ENCODE measurements around the gene OAF. TPM values are rescaled to one million over a fixed set of nuclear protein-coding genes. Genes with fewer than 3 reads are reported as not detected.

OAF gene
- total RNA-seq, 2 experiments from 2014 or later: 3.1 to 3.2 TPM

DNA sequence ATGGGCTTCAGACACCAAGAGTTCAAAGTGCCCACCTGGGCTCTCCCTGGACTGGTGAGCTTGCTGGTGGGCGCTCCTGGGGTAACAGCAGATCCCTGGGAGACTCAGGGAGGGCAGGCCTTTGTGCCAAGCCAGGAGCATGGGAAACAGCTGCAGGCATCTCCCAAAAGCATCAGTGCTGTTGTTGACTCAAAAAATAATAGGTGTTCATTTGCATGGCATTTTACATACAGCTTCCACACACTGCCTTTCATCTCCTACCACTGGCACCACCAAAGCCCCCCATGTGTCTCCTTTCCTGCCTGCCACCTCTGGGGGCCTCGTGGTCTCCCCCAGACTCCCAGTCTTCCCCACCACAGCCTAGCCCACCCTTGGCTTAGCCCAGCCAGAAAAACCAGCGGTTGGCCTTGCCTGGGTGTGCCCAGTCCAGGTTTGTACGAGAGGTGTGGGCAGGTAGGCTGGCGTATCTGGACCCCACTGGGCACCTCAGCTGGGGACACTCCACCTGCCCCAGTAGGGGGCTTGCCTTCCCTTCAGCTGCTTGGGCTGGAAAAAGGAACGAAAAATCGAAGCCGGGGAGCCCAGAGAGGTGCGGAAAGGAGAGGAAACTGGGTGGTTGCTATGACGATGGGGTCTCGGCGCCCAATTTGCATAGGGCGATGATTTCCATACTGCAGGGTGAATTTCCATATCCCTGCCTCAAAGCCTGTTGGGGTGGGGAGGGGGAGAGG lies 44.1 kb downstream of the OAF start:
- no peak overlapping the region for H3K27ac Mint-ChIP-seq
- peaks cover 20 to 41% of the 10 kb centered on the region in 2 experiments for H3K27me3 ChIP-seq (ENCODE audit: control insufficient read depth in 1 of 2, insufficient read depth in 2 of 2, low read length in 2 of 2)
- ATAC-seq (ENCODE audit: poor library complexity): no peak

DNA sequence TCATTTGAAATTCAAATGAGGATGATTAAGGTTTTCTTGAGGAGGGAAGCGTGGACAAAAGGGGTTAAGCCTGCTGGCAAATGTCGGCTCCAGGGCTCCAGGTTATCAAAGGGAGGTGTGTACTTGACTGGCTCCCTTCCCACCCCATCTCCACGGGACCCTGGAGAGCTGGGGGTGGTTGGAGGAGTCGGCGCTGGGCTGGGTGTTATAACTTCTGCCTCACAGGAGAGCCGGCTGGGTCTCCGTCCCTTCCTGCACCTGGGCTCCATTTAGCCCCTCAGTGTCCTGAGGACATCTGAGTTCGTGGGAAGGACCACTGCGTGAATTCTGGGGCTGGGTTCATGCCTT lies 44.7 kb downstream of the OAF start:
- POLR2A ChIA-PET: no interaction called here
- Mint-ChIP-seq H3K9me3 (no peaks in the 10 kb centered on the region), H3K4me3 (no peak overlapping the region), H3K4me1 (ENCODE audit: low read depth) (no peaks in the 10 kb centered on the region), H3K36me3 (ENCODE audit: low read depth) (no peaks in the 10 kb centered on the region), H3K27me3 (peaks cover 72% of the 10 kb centered on the region), H3K27ac (no peak overlapping the region)
- Histone ChIP-seq H3K9me3 (ENCODE audit: control insufficient read depth in 1 of 2, insufficient read depth in 1 of 2, low read length in 2 of 2) (no peaks in the 10 kb centered on the region), H3K4me3 (ENCODE audit: low read length) (no peak overlapping the region), H3K27ac (ENCODE audit: low read depth in 1 of 2, low read length in 2 of 2) (no peak overlapping the region), H3K27me3 (ENCODE audit: control insufficient read depth in 1 of 2, insufficient read depth in 2 of 2, low read length in 2 of 2) (peaks cover 19 to 44% of the 10 kb centered on the region in 2 experiments), H3K4me1 (ENCODE audit: insufficient read depth, low read length) (no peaks in the 10 kb centered on the region), H3K36me3 (ENCODE audit: insufficient read depth, low read length) (no peaks in the 10 kb centered on the region)
- intact Hi-C loops (cut with DNase I, micrococcal nuclease): no loop called here
- no peak for ATAC-seq (ENCODE audit: poor library complexity)
- CTCF ChIA-PET: no interaction called here
- no peak for DNase-seq
- TF ChIP-seq, protein P1, sequence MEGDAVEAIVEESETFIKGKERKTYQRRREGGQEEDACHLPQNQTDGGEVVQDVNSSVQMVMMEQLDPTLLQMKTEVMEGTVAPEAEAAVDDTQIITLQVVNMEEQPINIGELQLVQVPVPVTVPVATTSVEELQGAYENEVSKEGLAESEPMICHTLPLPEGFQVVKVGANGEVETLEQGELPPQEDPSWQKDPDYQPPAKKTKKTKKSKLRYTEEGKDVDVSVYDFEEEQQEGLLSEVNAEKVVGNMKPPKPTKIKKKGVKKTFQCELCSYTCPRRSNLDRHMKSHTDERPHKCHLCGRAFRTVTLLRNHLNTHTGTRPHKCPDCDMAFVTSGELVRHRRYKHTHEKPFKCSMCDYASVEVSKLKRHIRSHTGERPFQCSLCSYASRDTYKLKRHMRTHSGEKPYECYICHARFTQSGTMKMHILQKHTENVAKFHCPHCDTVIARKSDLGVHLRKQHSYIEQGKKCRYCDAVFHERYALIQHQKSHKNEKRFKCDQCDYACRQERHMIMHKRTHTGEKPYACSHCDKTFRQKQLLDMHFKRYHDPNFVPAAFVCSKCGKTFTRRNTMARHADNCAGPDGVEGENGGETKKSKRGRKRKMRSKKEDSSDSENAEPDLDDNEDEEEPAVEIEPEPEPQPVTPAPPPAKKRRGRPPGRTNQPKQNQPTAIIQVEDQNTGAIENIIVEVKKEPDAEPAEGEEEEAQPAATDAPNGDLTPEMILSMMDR (IDR thresholded peaks at IDR 0.05): no peak

More for the DNA sequence above, 44.1 kb downstream of the OAF start:
- TF ChIP-seq, protein P1 (IDR thresholded peaks at IDR 0.05): no peak
- no peak overlapping the region for H3K27ac ChIP-seq (ENCODE audit: low read depth in 1 of 2, low read length in 2 of 2)
- H3K4me3 ChIP-seq (ENCODE audit: low read length): no peak overlapping the region
- Mint-ChIP-seq H3K4me1 (ENCODE audit: low read depth) (no peaks in the 10 kb centered on the region), H3K9me3 (no peaks in the 10 kb centered on the region), H3K36me3 (ENCODE audit: low read depth) (no peaks in the 10 kb centered on the region), H3K4me3 (no peak overlapping the region), H3K27me3 (peaks cover 74% of the 10 kb centered on the region)
- H3K9me3 ChIP-seq (ENCODE audit: control insufficient read depth in 1 of 2, insufficient read depth in 1 of 2, low read length in 2 of 2): no peaks in the 10 kb centered on the region
- H3K36me3 ChIP-seq (ENCODE audit: insufficient read depth, low read length): no peaks in the 10 kb centered on the region
- no peak for DNase-seq
- CTCF ChIA-PET: no interaction called here
- POLR2A ChIA-PET: no interaction called here
- no peaks in the 10 kb centered on the region for H3K4me1 ChIP-seq (ENCODE audit: insufficient read depth, low read length)
- intact Hi-C loops (cut with DNase I, micrococcal nuclease): no loop called here

DNA sequence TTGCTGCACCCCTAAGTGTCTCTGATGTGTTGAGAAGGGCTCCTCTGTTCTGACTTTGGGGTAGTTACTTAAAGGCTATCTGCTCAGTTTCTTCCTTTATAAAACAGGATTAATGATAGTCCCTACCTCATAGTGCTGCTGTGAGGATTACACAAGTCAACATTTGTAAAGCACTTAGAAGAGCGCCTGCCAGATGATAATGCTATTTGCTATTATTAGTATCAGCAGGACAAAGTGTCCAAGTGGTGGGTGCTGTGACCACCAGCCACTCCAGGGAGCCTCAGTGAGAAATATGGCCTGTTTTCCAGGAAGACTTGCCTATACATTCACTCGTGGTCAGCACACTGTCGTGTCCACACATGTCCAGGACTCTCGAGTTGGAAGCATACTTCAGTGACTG lies 45.3 kb downstream of the OAF start:
- Histone ChIP-seq H3K4me1 (ENCODE audit: insufficient read depth, low read length) (no peaks in the 10 kb centered on the region), H3K27me3 (ENCODE audit: control insufficient read depth in 1 of 2, insufficient read depth in 2 of 2, low read length in 2 of 2) (peaks cover 19 to 45% of the 10 kb centered on the region in 2 experiments), H3K27ac (ENCODE audit: low read depth in 1 of 2, low read length in 2 of 2) (no peak overlapping the region), H3K9me3 (ENCODE audit: control insufficient read depth in 1 of 2, insufficient read depth in 1 of 2, low read length in 2 of 2) (no peaks in the 10 kb centered on the region), H3K36me3 (ENCODE audit: insufficient read depth, low read length) (no peaks in the 10 kb centered on the region), H3K4me3 (ENCODE audit: low read length) (no peak overlapping the region)
- no peak for ATAC-seq (ENCODE audit: poor library complexity)
- ChIA-PET CTCF (no interaction called here), POLR2A (no interaction called here)
- H3K36me3 Mint-ChIP-seq (ENCODE audit: low read depth): no peaks in the 10 kb centered on the region
- no peak for DNase-seq
- H3K9me3 Mint-ChIP-seq: no peaks in the 10 kb centered on the region
- peaks cover 77% of the 10 kb centered on the region for H3K27me3 Mint-ChIP-seq
- H3K4me1 Mint-ChIP-seq (ENCODE audit: low read depth): no peaks in the 10 kb centered on the region
- TF ChIP-seq, protein P1 (IDR thresholded peaks at IDR 0.05): no peak
- intact Hi-C loops (cut with DNase I, micrococcal nuclease): no loop called here
- H3K27ac Mint-ChIP-seq: no peak overlapping the region
- H3K4me3 Mint-ChIP-seq: no peak overlapping the region
